Suprapubic skin (tissue), 4 donors: ENCODE data around the gene PSENEN. TPM values are rescaled to one million over a fixed set of nuclear protein-coding genes. Genes with fewer than 3 reads are reported as not detected.

ENCODE experiments used
- DNase-seq, 2 donors: peaks; one replicate each; pipeline ENCODE4 v3.0.0-alpha.2; 2019; ENCODE audit warnings: low spot score in 2 of 2
- H3K27ac ChIP-seq: fragments of 200-600 bp; sonication (generic); one replicate; pipeline ENCODE4 v1.5.1; 2019
- H3K27me3 ChIP-seq: fragments of 200-600 bp; sonication (generic); one replicate; pipeline ENCODE4 v1.5.1; 2019
- H3K36me3 ChIP-seq: fragments of 200-600 bp; sonication (generic); one replicate; pipeline ENCODE4 v1.5.1; 2019
- H3K4me1 ChIP-seq: fragments of 200-600 bp; sonication (generic); one replicate; pipeline ENCODE4 v1.5.1; 2019
- H3K4me3 ChIP-seq: fragments of 200-600 bp; sonication (generic); one replicate; pipeline ENCODE4 v1.5.1; 2019; ENCODE audit warnings: mild to moderate bottlenecking
- H3K9me3 ChIP-seq: fragments of 200-600 bp; sonication (generic); one replicate; pipeline ENCODE4 v1.5.1; 2019
- CTCF ChIP-seq, 2 donors: fragments of 200-600 bp in 1 of 2; fragments of 450-650 bp in 1 of 2; sonication (generic) in 1 of 2; IDR thresholded peaks; one replicate each; pipeline ENCODE4 v1.5.1; 2016 to 2019; ENCODE audit warnings: antibody characterized with exemption in 2 of 2, mild to moderate bottlenecking in 1 of 2, moderate library complexity in 1 of 2
- EP300 ChIP-seq: sonication (generic); formaldehyde crosslinking; IDR thresholded peaks from one replicate; pipeline ENCODE4 v1.6.1; 2017; ENCODE audit warnings: antibody characterized with exemption
- POLR2A ChIP-seq, 2 donors: fragments of 450-650 bp; IDR thresholded peaks; one replicate each; pipeline ENCODE4 v1.6.1; 2017; ENCODE audit warnings: antibody characterized with exemption in 2 of 2, mild to moderate bottlenecking in 2 of 2, moderate library complexity in 2 of 2
- POLR2AphosphoS5 ChIP-seq, 3 donors: sonication (generic); formaldehyde crosslinking; IDR thresholded peaks; one replicate each; pipeline ENCODE4 v1.6.1; 2017; ENCODE audit warnings: antibody characterized with exemption in 3 of 3
- whole genome bisulfite sequencing: methylation state at CpG from one replicate; pipeline ENCODE4 v1.1.5; 2018; 5-methylcytosine and 5-hydroxymethylcytosine counted together
- total RNA-seq, 4 donors: library from RNA; depleted of rRNA; stranded (reverse); fragments of >200 nt; gene quantifications; one replicate each; pipeline ENCODE4 v1.1.0, GENCODE V29; 2016

The PSENEN gene
- total RNA-seq, 4 donors from 2014 or later, result 27.1 to 57.2 (median 42.4) TPM

DNA sequence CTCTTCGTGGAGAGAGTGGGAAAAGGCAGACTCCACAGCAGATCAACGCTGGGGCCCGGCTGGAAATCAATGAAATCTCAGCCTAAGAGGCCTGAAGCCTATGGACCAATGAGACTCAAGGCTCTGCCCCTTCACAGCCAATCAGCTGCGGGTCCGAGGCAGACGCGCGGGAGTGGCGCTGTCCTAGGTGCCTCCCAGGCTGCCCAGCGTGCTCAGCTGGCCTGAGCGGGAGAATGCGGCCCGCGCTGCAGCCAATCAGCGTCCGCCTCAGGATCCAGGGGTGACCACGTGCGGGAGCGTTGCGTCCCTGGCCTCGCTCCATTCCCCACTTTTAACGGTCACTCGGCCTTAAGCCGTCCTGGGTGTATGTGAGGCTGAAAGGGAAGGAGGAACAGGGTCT is 41.2 kb upstream of the PSENEN start, which contains the start of gene ZBTB32:
Gene ZBTB32 (plus strand): TSS at position 341 of the 400 bp plus-strand sequence. CDS start 10,069 bp downstream, outside the sequence.
- TF ChIP-seq CTCF (IDR thresholded peaks at IDR 0.05), result no peak
- TF ChIP-seq EP300, result no peak
- TF ChIP-seq POLR2AphosphoS5 (IDR thresholded peaks at IDR 0.05), result no peak
- TF ChIP-seq POLR2A (IDR thresholded peaks at IDR 0.05), result no peak
- no peak within 1 kb of the TSS for H3K4me3 ChIP-seq
- 38% methylated on average over 24 of the region's 24 CpGs for WGBS
- H3K27ac ChIP-seq, result no peak within 1 kb of the TSS
- H3K9me3 ChIP-seq, result no peaks in the 10 kb centered on the region
- DNase-seq, result no peak
- H3K27me3 ChIP-seq, result no peaks in the 10 kb centered on the region
- H3K4me1 ChIP-seq, result peaks cover 13% of the 10 kb centered on the region
- no peaks in the 10 kb centered on the region for H3K36me3 ChIP-seq

DNA sequence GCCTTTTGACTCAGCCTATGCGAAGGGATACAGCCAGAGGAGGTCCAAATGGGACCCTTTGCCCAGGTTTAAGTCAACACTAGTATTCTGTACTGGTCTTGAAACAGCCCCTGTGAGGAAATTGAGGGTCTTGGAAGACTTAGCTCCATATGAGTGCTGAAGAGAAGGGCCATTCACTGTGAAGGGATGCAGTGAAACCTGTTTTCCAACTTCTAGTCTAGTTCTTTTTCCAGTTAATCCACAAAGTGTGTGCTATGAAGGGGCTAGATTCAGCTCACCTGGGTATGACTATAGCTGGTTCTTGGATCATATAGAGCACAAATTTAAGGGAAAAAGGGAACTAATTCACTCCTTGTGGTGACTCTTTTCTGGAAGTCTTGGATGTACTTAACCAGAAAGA is 37.1 kb upstream of the PSENEN start:
- H3K27ac ChIP-seq, result no peak overlapping the region
- TF ChIP-seq POLR2AphosphoS5 (IDR thresholded peaks at IDR 0.05), result no peak
- no peak for TF ChIP-seq POLR2A (IDR thresholded peaks at IDR 0.05)
- TF ChIP-seq CTCF (IDR thresholded peaks at IDR 0.05), result no peak
- no peak for TF ChIP-seq EP300
- no peaks in the 10 kb centered on the region for H3K27me3 ChIP-seq
- no peak overlapping the region for H3K4me3 ChIP-seq
- no peak for DNase-seq
- WGBS, result 86% methylated on average over 1 of the region's 1 CpG
- H3K9me3 ChIP-seq, result no peaks in the 10 kb centered on the region
- no peaks in the 10 kb centered on the region for H3K36me3 ChIP-seq
- no peaks in the 10 kb centered on the region for H3K4me1 ChIP-seq

DNA sequence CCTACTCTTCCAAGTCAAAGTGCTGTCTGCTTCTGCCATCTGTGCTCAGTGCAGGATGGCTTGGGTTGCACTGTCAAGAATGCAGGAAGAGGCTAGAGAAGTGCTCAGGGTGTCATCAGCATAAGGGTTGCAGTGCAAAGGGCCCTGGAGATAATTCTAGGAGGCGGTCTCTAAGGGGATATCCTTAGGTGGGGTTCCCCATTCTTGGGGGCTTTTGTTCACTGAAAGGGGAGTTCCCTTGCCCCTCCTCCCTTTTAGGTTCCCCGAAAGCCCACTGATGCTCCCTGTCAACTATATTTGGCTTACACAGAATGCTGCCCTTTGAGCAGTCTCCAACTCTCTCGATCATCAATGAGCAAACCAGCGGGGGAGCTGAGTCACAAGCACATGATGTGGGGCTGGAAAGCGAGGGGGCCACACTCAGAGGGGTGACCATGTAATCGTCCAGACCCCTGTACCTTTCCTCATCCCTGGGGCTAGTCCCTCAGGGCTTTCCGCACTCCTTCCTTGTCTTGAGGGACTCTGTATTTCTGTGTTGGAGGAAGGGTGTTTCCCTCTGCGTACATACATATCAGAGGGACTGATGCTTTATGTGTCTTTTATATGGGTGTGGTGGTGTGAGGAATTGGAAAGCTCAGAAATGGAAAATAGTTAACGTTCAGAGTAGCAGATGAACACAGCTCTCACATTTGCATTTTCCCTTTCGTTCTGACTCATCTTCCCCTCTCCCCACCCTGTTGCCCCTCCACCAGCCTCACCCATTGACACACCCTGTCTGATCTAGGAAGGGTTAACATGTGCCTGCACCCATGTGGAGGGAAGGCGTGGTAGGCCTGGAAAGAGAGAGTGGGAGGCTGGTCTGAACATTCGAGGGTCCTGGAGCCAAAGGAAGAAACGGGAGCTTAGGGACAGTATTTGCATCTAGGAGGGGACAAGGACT is 34.4 kb upstream of the PSENEN start:
- no peak for DNase-seq
- TF ChIP-seq EP300, result no peak
- no peak for TF ChIP-seq CTCF (IDR thresholded peaks at IDR 0.05)
- no peak for TF ChIP-seq POLR2AphosphoS5 (IDR thresholded peaks at IDR 0.05)
- TF ChIP-seq POLR2A (IDR thresholded peaks at IDR 0.05), result no peak
- no peaks in the 10 kb centered on the region for H3K9me3 ChIP-seq
- no peak overlapping the region for H3K27ac ChIP-seq
- peaks cover 10% of the 10 kb centered on the region for H3K4me1 ChIP-seq
- H3K36me3 ChIP-seq, result no peaks in the 10 kb centered on the region
- no peaks in the 10 kb centered on the region for H3K27me3 ChIP-seq
- no peak overlapping the region for H3K4me3 ChIP-seq
- 48% methylated on average over 13 of the region's 13 CpGs for WGBS

- Histone ChIP-seq H3K9me3 (no peaks in the 10 kb centered on the region), H3K4me3 (no peak overlapping the region), H3K27ac (no peak overlapping the region), H3K27me3 (no peaks in the 10 kb centered on the region), H3K4me1 (peaks cover 17% of the 10 kb centered on the region), H3K36me3 (no peaks in the 10 kb centered on the region)
- no peak for DNase-seq
- 73% methylated on average over 11 of the region's 11 CpGs for WGBS
- TF ChIP-seq POLR2AphosphoS5 (IDR thresholded peaks at IDR 0.05) (no peak), POLR2A (IDR thresholded peaks at IDR 0.05) (no peak), CTCF (IDR thresholded peaks at IDR 0.05) (no peak), EP300 (no peak)
These were observed 32.6 kb upstream of the PSENEN start for GRCh38 chr19:35712567-35713505.
